ENCODE data around the gene MBOAT2.

GRCh38 chr2:8992643-8993042 lies 10.8 kb downstream of the MBOAT2 start:
- TF ChIP-seq CTCF (IDR thresholded peaks at IDR 0.05; ENCODE audit: insufficient read depth, low read length, poor library complexity, severe bottlenecking) (no peak), EZH2phosphoT487 (conservative IDR thresholded peaks at IDR 0.05; ENCODE audit: low read length) (no peak)

Data from SU-DHL-6 (cell line).